Fibroblast of skin of abdomen (primary cell): ENCODE measurements around the gene ERI2.
"Not testable (repeated sequence)": the region's sequence is repeated elsewhere in the genome, so short reads cannot be mapped to it uniquely, and the experiment has no call there.

Experiments
- DNase-seq: peaks from one replicate; pipeline ENCODE4 v3.0.0-alpha.2; 2013

ERI2 gene

GRCh38 chr16:20763461-20764232 lies 42.6 kb downstream of the ERI2 start, which contains the start of gene ACSM3:
ACSM3 (plus strand) TSS chr16:20764014; CDS start chr16:20770035, 6,021 bp downstream.
- peak; percentile 63 for DNase-seq

DNA sequence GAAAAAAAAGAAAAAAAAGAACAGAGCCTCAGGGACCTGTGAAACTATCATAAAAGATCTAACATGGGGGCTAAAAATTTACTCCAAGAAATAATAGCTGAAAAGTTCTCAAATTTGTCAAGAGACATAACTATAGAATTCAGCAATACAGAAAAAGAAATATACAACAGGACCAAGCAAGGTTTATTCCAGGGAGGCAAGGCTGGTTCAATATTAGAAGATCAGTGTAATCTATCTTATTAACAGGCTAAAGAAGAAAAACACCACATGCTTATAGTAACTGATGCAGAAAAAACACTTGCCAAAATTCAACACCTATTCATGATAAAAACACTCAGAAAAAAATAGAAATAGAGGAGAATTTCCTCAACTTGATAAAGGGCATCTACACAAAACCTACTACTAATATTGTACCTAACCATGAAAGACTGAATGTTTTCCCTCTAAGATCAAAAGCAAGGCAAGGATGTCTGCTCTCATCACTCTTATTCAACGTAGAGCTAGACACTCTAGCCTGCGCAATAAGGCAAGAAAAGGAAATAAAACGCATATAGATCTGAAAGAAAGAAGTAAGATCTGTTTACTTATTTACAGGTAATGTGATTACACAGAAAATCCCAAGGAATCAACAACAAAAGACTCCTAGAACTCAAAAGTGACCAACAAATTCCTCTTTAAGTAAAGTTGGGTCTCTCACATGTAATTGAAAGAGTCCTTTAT lies 43.7 kb downstream of the ERI2 start:
- no peak for DNase-seq

GRCh38 chr16:20761175-20761574 lies 45.1 kb downstream of the ERI2 start:
- no peak for DNase-seq

- no peak for DNase-seq
Observed at GRCh38 chr16:20760346-20760745, 45.9 kb downstream of the ERI2 start.

GRCh38 chr16:20755799-20756198 lies 50.5 kb downstream of the ERI2 start:
- not testable (repeated sequence) for DNase-seq

- DNase-seq: no peak
Observed at GRCh38 chr16:20755238-20755637, 51.0 kb downstream of the ERI2 start.

GRCh38 chr16:20753727-20754126 lies 52.5 kb downstream of the ERI2 start:
- DNase-seq: no peak

DNA sequence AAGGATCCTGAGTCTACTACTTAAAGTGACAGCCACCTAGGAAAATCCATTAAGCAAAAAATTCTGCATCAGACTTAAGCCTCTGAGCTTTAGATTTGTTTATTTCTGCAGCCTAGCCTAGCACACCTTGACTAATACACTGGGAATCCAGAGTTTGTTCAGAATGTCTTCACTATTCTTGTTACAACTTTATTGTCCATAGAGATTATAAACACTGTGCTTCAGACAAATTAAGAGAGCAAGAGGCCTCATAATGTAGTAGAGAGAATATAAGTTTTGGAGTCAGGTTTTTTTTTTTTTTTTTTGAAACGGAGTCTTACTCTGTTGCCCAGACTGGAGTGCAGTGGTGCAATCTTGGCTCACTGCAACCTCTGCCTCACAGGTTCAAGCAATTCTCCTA lies 55.7 kb downstream of the ERI2 start:
- no peak for DNase-seq

DNA sequence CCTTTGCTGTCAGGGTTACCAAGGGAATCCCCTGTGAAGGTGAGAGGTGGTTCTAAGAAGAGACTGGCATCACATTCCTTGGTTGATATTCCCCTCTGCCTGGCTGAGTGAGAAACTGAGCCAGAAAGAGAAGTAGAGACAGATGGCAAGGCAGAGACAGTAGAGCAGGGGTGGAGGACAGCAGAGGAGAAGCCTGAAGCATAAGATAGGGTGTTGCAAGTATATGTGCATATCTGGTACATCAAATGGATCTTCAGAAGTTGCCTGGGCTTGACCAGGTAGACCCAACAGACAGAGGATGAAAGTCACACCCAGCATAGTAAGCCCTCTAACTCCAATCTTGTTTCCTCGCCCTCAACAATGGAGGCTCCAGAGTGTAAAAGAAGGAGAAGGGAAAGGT lies 56.8 kb downstream of the ERI2 start:
- no peak for DNase-seq

GRCh38 chr16:20747030-20747816 lies 59.0 kb downstream of the ERI2 start:
- no peak for DNase-seq

GRCh38 chr16:20746461-20746860 lies 59.8 kb downstream of the ERI2 start:
- no peak for DNase-seq
